NT2/D1 (cell line): ENCODE data around the gene ZNF138.

ENCODE experiments used
- SUZ12 ChIP-seq: IDR thresholded peaks from 2 replicates; pipeline ENCODE4 v1.6.1; 2011; ENCODE audit not compliant: insufficient read length, insufficient read depth; ENCODE audit errors: extremely low read depth
- YY1 ChIP-seq: IDR thresholded peaks from 2 replicates; pipeline ENCODE4 v1.6.1; 2011; ENCODE audit not compliant: insufficient read length, insufficient read depth

DNA sequence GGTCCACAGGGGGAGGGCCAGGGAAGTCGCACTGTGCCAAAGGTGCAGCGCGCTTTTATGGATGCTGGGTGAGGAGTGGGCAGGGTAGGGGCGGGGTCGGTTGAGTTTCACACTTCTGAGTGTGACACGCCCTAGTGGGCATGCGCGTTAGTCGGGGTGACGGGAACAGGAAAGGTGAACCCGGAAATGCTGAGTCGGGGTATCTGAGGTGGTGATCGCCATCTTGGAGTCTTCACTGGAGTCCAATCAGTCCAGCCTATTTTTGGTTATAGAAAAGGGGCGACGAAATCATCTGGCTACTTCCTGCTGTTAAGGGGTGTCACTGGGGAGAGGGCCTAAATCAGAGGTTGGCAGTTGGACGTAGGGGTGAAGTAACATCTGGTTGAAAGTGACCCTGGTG lies 40.8 kb downstream of the ZNF138 start:
- no peak for TF ChIP-seq YY1
- no peak for TF ChIP-seq SUZ12
